Measurements from ENCODE around the gene GRID1.

GRCh38 chr10:86205306-86206239 lies 161.0 kb downstream of the GRID1 start:
- TF ChIP-seq EZH2 (IDR thresholded peaks at IDR 0.05; ENCODE audit: low read depth) (no peak), CTCF (conservative IDR thresholded peaks at IDR 0.05) (no peak)
